Activated naive CD4-positive, alpha-beta T cell (primary cell): Measurements from ENCODE around the gene POLD2.
"Not testable (repeated sequence)": the region's sequence is repeated elsewhere in the genome, so short reads cannot be mapped to it uniquely, and the experiment has no call there.

Experiments used
- DNase-seq, 4 experiments: peaks; one replicate each; lab custom pipeline; 2025; lab: John Stamatoyannopoulos, UW

Gene POLD2

DNA sequence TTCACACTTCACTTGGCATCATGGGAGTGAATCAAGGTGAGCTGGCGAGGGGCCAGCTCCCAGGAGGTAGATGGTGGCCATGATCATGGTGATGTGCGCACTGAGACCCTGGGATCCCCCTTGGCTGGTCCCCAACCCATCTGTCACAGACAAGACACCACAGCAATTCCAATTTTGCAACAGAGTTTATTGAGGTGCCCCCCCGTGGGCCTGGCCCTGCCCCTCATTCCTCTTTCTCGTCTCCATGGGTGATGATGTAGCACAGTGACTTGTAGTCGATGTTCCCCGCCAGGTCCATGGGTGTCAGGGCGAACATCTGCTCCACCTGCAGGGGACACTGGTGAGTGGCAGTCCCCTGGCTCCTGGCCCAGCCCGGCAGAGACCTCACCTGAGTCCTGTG is 15.3 kb upstream of the POLD2 start:
- DNase-seq: no peak

DNA sequence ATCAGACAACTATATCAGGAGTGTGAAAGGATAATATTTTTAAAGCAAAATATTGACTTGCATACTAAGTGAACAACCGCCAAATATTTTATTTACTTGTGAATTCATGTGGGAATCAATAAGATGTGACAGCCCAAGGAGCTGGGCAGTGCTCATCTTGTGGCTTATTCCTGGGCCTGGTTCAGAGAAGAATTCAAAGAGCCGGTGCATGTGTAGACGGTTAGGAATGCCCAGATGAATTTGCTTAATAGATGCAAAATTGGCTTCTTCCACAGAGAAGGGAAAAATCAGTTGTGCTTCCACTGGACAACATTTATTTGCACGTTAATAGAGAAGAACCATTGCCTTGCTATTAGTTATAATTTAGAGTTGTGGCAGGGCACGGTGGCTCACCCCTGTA is 13.4 kb upstream of the POLD2 start:
- DNase-seq: no peak

DNA sequence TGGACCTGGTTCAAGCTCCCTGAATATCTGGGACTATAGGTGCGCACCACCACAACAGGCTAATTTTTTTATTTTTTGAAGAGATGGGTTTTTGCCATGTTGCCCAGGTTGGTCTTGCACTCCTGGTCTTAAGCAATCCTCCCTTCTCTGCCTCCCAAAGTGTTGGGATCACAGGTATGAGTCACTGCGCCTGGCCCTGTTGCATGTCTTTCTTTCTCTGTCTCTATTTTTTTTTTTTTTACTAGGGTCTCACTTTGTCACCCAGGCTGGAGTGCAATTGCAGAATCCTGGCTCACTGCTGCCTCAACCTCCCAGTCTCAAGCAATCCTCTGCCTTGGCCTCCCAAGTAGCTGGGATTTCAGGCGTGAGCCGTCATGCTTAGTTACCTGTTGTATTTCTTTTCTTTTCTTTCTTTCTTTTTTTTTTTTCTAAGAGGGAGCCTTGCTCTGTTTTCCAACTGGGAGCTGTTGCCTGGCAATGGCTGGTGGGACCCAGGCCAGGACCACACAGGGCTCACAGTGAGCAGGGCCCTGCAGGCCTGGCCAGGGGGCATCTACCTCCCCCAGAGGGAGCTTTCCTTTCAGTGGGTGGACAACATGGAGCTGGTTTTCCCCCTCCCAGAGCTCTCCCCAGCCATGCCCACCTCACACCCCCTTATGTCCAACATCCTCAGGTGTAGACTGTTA is 11.7 kb upstream of the POLD2 start:
- DNase-seq: no peak

DNA sequence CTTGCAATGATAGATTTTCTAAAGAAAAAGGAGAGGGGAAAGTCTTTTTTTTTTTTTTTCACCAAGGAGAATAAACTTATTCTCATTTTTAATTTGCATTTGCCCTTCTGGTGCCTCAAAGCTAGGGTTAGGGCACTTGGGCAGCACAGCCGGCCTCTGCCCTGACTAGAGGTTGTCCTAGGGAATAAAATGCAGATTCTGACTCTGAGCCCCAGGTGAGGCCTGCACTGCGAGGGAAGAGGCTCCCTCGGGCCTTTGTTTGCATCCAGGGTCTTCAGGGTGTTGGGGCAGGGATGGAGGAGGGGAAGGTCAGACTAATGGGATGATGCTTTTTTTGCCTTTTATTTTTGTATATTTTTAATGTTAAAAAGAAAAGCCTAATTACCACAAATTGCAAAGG is 9.9 kb upstream of the POLD2 start:
- DNase-seq: no peak

DNA sequence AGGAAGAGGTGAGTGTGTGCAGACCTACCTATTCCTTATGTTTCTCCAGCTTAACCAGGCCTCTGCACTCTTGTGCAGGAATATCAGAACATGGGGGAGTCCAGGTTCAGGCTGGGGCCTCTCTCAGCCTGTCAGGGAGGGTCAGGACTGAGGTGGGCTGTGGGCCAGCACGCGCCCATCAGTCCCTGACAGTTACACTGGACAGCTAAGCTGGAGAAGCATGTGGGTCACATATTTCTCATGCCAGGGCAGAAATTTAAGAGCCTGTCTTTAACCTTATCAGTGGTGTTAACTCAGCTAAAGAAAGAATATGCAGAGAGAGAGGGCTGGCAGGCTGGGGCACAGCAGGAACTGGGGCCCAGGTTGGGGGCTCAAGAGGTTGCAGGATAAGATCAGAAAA is 8.7 kb upstream of the POLD2 start:
- DNase-seq: no peak

DNA sequence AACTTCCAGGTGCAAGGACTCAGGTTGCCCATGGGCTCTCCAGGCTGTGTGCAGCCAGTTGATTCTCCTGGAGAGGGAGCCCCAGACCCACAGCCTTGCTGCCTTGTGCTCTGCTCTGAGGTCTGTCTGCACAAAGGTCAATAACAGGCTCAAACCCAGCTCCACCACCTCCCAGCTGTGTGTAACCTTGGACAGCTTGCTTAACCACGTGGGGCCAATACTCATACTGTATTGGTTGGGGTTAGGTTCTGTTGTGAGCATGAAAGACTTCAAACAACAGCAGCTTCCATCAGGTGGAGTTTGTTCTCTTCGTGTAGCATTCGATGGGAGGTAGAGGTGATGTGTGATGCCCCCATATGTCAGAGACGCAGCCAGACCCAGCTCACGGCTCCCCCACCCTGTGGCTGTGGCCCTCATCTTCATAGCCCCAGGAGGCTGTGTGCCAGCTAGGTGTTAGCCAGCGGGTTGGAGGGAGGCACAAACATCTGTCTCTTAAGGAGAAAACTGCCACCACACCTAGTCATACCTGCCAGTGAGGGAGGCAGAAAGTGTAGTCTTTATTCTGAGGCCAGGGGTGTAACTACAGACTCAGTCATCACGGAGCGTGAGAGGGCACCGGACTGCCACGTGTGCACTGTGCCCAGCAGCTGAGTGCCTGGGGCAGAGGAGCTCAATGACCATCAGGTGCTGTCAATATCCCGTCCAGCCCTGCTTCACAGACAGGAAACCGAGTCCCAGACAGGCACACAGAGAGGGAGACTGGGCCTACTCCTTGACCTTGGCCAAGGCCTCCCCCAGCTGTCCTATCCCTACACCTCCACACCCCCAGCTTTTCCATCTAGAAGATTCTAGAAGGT is 8.1 kb upstream of the POLD2 start:
- DNase-seq: no peak

DNA sequence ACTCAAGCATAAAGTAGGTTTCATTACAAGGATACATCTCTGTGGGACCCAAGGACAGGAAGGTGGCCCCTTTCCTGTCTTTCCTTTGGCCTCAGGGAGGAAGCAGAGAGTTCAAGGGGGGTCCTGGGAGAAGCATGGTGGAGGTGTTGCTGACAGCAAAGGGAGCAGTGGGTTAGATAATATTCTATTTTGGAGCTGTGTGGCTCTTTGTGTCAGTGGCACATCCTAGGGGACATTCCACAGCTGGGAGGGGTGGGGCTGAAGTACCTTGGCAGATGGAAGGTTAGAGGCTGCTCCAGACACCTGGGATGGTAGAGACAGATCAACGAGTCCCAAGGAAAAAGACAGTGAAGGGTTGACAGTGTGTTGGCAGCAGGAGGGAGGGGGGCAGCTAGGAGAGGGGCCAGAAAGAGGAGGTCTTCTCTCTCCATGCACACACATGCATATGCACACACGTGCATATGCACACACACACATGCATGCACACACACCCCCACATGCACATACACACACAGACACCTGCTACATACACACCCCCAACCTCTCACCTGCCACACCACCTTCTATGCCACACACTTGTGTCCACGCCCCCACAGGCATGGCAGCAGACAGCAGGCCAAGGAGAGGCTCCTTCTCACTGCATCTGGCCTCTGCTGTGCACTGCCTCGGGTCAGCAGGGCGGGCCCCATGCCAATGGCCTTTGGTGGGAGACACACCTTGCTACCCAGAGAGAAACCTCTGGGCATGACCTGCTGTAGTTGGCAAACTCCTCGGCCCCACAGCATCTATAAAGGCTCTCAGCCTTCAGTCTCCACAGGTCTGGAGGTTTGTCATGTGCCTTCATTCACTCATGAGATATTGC is 5.6 kb upstream of the POLD2 start:
- DNase-seq: no peak

DNA sequence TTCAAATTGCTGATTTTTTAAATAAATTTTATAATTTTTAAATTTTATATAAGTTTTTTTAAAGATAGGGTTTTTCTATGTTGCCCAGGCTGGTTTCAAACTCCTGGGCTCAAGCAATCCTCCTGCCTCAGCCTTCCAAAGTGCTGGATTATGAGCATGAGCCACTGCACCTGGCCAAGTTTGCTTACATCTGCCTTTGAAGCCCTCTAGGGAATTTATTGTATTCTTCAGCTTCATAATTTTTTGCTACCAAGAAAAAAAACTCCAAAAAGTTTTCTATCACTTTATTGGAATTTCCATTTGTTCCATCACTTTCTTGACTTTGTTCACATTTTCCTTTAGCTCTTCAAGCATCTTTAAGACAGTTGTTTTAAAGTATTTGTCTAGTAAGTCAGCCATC is 3.8 kb upstream of the POLD2 start:
- DNase-seq: no peak

DNA sequence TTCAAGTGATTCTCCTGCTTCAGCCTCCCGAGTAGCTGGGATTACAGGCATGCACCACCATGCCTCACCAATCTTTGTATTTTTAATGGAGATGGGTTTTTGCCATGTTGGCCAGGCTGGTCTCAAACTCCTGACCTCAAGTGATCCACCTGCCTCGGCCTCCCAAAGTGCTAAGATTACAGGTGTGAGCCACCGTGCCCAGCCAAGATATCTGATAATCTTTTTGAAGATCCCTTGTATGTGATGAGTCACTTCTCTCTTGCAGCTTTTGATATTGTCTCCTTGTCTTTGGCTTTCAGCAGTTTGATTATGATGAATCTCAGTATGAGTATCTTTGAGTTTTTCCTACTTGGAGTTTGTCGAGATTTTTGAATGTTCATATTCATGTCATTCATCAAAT is 3.2 kb upstream of the POLD2 start:
- not testable (repeated sequence) for DNase-seq

DNA sequence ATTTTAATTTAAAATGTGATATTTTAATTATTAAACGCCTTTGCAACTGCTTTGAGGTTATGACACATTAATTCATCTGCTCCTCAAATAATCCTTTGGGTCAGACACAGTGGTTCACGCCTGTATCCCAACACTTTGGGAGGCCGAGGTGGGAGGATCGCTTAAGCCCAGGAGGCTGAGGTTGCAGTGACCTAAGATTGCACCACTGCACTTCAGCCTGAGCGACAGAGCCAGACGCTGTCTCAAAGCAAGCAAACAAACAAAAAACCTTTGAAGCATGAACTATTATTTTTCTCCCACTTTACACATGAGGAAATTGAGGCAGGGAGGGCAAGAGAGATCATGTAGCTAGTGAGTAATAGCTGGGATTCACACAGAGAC is 1.5 kb upstream of the POLD2 start:
- DNase-seq: no peak

DNA sequence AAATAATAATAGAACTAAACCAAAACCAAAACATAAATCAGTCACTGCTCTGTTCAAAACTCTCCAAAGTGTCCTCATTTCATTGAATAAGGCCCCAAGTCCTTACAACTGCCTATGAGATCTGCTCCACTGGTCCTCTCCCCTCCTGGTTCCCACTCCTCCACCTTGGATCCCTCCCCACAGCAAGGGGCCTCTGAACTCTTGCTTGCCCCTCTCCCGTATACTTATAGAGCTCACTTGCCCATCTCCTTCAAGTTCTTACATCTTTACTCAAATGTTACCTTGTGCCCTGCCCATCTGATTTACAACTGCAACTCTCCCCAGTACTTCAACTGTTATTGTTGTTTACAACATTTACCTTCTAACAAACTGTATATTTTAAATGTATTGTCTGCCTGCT is 819 bp downstream of the POLD2 start:
- DNase-seq: no peak

DNA sequence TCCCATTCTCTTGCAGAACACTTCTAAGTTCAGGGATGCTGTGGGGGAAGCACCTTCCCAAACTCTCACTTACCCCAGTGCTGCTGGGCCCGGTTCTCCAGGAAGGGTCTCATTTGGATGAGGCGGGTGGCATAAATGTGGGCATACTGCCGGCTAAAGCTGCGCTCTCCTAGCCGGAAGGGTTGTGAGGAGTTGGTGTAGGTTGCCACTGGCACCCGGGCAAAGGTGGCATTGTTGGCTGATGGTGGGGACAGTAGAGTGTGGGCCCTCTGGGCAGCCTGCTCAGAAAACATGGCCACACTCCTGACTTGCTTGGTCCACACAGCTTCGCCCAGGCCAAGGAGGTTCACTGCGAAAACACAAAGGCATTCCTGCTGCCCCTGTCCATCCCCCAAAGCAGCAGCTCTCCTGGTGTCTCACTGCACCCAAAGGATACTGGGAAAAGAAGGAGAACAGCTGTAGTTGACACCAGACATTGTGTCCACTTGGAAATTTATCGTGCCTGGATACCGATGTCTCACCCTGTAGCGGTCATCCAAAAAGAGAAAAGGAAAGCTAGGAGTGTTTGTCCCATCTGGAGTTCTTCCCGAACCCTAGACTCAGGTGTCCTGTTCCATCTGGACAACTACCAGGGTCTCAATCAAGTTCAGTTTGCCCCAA is 1.5 kb downstream of the POLD2 start:
- DNase-seq: no peak

DNA sequence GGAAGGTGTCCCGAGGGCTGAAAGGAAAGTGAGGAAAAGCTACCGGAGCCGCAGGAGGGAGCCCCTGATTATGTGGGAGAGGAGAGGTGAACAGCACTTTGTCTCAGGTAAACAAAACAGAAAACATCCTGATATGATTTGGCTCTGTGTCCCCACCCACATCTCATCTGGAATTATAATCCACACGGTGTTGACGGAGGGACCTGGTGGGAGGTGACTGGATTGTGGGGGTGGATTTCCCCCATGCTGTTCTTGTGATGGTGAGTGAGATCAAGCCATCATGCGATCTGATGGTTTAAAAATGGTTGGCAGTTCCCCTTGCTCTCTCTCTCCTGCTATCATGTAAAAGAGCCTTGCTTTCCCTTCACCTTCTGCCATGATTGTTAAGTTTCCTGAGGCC is 3.0 kb downstream of the POLD2 start:
- DNase-seq: no peak

DNA sequence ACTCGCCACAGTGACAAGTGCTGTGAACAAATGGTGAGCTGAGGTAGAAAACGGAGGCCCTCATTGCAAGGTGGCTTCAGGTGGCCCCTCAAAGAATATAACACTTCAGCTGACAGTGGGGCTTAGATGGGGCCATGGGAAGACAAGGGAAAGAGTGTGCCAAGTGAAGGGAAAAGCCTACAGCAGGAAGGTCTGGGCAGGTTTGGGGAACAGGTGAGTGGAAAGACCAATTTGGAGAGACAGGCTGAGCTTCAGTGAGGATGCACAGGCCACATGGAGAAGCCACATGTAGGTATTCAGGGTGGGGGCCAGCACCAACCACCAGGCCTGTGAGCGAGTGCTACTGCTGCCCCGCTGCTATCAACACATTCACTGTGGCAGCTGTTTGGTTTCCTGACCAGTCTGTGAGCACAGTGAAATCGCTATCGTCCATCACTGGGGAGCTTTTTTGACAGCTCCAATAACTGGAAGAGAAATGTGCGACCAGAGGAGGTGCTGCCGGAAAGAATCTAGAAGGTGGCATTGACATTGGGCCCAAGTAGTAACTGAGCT is 3.4 kb downstream of the POLD2 start:
- DNase-seq: no peak

DNA sequence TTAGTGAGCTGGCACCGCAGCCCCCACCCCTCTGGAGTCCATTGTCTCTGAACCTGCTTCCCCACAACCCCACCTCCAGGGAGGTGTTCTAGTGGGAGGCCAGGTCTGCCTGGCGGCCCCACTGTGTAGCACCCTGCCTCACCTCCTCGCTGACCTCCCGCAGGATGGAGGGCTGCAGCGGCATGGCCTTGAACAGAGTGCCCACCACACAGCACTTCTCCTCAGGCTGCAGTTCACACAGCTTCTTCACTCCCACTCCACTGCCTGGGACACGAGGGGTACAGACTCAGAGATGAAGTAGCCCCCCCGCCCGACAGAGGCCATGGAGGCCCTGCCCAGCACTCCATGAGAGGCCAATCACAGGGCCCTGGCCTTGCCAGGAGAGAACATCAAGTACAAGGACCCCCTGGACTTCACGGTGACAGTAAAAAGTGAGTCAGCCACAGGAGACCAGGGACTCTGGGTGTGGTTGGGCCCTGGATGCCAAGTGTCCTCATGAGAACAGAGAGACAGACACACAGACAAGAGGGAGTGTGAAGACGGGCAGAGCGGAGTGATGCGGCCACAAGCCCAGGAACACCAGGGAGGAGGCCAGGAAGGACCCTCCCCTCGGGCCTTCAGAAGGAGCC is 5.4 kb downstream of the POLD2 start:
- DNase-seq: no peak

DNA sequence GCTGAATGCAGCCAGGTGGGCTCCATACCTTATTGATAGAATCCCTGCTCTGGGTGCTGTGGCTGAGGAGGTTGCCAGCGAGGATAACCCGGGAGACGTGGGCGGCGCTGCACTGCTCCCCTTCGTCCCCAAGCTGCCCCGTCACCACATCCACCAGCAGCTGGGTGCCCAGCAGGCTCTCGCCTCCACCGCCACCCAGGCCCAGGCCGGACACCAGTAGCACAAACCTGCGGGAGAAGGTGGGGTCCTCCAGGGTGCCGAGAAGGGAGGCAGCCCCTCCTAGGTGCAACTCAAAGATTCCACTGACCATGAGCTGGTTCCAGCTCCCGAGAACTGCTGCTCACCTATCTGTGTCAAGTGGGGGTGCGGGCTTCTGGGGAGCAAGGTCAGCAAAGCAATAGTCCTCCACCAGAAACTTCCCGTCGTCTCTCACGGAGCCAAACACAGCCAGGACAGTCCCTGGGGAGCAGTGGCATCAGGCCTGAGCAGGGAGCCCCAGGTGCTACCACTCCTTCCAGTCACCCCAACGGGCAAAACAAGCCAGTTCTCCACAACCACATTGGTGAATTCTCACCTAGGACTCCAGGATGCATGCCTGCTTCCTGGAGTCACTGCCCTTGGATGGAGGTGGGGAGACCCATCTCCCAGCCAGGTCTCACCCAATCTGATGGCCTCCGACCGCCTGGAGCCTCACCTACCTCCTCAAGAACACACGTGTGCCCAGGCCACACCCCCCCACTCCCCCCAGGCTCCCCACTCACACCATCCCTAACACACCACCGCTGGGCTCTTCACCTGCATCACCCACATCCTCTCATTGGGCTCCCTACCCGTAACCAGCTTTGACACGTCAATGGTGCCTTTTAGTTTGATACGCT is 6.3 kb downstream of the POLD2 start:
- no peak for DNase-seq

DNA sequence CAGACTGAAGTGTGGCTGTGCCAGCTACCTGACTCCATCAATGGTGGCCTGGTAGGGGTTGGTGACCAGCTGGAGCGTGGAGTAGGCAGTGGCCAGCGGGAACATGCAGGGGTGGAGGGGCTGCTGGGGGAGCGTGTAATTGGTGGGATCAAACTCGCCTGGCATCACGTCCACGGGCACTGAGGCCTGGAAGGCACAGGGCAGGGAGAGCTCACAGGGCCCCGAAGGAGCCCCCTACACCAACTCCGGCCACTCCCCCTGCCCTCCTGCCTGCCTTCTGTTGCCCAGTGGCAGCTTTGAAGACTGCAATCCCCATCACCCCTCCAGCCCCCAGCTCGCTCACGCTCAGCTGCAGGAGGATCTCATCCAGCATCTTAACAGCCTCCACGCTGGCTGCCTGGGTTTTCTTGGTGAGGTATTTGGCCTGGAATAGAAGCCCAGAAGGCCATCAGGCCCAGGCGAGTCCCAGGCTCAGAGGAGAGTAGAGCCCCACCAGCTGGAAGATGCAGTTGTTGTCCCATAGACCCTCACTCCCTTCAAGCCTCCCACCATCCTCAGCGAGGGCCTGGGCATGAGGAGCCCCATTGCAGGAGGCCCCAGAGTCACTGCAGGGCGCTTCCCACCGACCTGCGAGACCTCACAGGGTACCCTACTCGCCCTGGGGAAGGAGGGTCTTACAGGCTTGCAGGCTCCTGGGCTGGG is 7.1 kb downstream of the POLD2 start:
- no peak for DNase-seq

DNA sequence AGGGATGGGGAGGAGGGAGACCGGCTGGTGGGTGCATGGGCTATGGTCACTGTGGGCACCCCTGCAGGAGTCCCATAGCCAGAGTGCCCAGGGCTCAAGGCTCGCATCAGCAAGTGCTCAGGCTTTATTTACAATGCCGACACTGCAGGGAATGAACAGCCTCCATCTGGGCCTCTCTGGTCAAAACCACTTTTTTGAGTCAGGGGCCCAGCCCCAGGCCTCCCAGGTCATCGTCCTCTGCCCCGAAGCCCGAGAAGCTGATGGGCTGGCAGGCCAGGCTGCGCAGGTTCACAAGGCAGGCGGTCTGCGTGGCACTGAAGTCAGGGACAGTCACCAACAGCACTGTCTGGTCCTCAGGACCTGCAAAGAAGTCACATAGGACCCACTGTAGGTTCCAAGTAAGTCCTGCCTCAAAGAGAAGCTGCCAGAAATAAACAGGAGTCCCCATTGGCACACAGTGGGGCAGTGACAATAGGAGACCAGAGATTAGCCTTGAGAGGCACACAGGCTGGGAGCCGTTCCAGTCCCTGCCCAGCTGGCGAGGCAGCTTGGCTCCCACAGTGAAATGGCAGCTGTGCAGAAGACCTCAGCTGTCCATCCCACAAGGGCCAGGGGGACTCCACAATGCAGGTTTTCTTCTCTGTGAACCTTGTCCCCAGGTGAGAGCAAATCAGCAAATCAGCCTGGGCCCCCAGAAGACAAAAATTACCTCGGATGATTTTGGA is 8.6 kb downstream of the POLD2 start:
- DNase-seq: no peak

DNA sequence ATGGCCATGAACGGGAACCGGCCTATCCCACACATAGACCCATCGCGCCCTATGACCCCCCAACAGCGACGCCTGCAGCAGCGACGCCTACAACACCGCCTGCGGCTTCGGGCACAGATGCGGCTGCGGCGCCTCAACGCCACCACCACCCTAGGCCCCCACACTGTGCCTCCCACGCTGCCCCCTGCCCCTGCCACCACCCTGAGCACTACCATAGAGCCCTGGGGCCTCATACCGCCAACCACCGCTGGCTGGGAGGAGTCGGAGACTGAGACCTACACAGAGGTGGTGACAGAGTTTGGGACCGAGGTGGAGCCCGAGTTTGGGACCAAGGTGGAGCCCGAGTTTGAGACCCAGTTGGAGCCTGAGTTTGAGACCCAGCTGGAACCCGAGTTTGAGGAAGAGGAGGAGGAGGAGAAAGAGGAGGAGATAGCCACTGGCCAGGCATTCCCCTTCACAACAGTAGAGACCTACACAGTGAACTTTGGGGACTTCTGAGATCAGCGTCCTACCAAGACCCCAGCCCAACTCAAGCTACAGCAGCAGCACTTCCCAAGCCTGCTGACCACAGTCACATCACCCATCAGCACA is 9.5 kb downstream of the POLD2 start:
- no peak for DNase-seq
